NCI-H82 treated with DMSO at 0.1 percent for 48 hours (cell line): ENCODE data around the gene LETM1.

Source experiments
- DNase-seq: peaks from one replicate; lab custom pipeline; 2025; ENCODE audit not compliant: unreplicated experiment; lab: John Stamatoyannopoulos, UW

LETM1 gene

GRCh38 chr4:1856071-1856942, at the start of gene LETM1:
LETM1 (minus strand) TSS chr4:1856156; CDS start chr4:1855950, 206 bp downstream.
- DNase-seq = peak; percentile 74

- DNase-seq = no peak
Observed at GRCh38 chr4:1904042-1904441, 48.1 kb upstream of the LETM1 start.

GRCh38 chr4:1903035-1903434, 47.1 kb upstream of the LETM1 start:
- DNase-seq = no peak

- DNase-seq = no peak
Observed at GRCh38 chr4:1902243-1902642, 46.3 kb upstream of the LETM1 start.

GRCh38 chr4:1901127-1901526, 45.2 kb upstream of the LETM1 start:
- no peak for DNase-seq

GRCh38 chr4:1900624-1901023, 44.7 kb upstream of the LETM1 start:
- DNase-seq = no peak

- no peak for DNase-seq
Observed at GRCh38 chr4:1900087-1900433, 44.1 kb upstream of the LETM1 start.

GRCh38 chr4:1899149-1900086, 43.5 kb upstream of the LETM1 start:
- DNase-seq = peak; percentile 51

GRCh38 chr4:1898681-1899080, 42.7 kb upstream of the LETM1 start:
- DNase-seq = no peak

- DNase-seq = no peak
Observed at GRCh38 chr4:1898007-1898406, 42.1 kb upstream of the LETM1 start.

- no peak for DNase-seq
Observed at GRCh38 chr4:1896658-1896991, 40.7 kb upstream of the LETM1 start.

GRCh38 chr4:1895971-1896657, 40.2 kb upstream of the LETM1 start:
- DNase-seq = no peak

- DNase-seq = no peak
Observed at GRCh38 chr4:1890979-1891570, 35.1 kb upstream of the LETM1 start.

GRCh38 chr4:1887052-1887451, 31.1 kb upstream of the LETM1 start:
- DNase-seq = no peak

GRCh38 chr4:1885414-1885813, 29.5 kb upstream of the LETM1 start:
- no peak for DNase-seq

- DNase-seq = no peak
Observed at GRCh38 chr4:1883583-1883982, 27.6 kb upstream of the LETM1 start.

GRCh38 chr4:1882850-1883271, 26.9 kb upstream of the LETM1 start:
- DNase-seq = no peak

GRCh38 chr4:1880332-1880731, 24.4 kb upstream of the LETM1 start:
- DNase-seq = no peak

GRCh38 chr4:1879485-1879884, 23.5 kb upstream of the LETM1 start:
- DNase-seq = no peak

GRCh38 chr4:1874201-1874600, 18.2 kb upstream of the LETM1 start:
- DNase-seq = no peak

- DNase-seq = no peak
Observed at GRCh38 chr4:1873776-1874175, 17.8 kb upstream of the LETM1 start.
